ENCODE results near the gene HNRNPM.

Gene HNRNPM

DNA sequence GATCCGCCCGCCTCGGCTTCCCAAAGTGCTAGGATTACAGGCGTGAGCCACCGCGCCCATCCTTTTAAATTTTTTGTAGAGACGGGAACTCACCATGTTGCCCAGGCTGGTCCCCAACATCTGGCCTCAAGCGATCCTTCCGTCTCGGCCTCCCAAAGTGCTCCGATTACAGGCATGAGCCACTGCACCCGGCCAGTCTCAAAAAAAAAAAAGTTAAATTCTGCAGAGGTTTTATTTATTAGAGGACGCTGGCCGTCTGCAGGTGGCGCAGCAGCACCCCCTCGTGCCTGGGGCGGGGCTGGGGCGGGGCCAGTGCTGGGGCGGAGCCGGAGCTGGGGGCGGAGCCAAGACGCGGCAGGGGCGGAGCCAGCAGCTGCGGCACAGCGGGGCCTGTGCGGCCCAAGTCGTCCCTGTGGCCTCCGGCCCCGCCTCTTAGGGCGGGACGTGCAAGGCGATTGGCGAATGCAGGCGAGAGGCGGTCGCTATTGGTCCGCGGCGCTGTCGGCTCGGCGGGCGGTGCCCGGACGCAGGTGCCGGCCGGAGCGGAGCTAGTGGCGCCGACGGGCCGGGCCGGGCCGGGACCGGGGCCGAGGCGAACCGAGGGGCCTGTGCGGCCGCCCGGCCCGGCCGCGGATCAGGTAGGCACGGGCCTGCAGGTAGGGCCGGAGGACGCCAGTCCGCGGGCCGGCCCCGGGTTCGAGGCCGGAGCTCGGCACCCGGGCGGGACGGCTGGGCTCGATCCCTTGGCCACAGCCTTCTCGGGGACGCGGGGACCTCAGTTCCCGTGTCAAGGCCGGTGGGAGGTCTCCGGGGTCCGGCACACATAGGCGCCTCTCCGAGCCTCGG lies 31.8 kb upstream of the HNRNPM start, which contains the start of gene MARCHF2:
Gene MARCHF2, plus strand, starts transcription at position 523 of the 846 bp plus-strand sequence. CDS start 8,536 bp downstream, outside the sequence.
- TF ChIP-seq, protein P1, sequence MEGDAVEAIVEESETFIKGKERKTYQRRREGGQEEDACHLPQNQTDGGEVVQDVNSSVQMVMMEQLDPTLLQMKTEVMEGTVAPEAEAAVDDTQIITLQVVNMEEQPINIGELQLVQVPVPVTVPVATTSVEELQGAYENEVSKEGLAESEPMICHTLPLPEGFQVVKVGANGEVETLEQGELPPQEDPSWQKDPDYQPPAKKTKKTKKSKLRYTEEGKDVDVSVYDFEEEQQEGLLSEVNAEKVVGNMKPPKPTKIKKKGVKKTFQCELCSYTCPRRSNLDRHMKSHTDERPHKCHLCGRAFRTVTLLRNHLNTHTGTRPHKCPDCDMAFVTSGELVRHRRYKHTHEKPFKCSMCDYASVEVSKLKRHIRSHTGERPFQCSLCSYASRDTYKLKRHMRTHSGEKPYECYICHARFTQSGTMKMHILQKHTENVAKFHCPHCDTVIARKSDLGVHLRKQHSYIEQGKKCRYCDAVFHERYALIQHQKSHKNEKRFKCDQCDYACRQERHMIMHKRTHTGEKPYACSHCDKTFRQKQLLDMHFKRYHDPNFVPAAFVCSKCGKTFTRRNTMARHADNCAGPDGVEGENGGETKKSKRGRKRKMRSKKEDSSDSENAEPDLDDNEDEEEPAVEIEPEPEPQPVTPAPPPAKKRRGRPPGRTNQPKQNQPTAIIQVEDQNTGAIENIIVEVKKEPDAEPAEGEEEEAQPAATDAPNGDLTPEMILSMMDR (IDR thresholded peaks at IDR 0.05; ENCODE audit: low read length): peak; percentile 62
- no peak for TF ChIP-seq EZH2 (optimal IDR thresholded peaks at IDR 0.05; ENCODE audit: low read depth, low read length)
- H3K9ac ChIP-seq (ENCODE audit: low read length): peak within 1 kb of the TSS; percentile 78
- no peak within 1 kb of the TSS for H3K27ac ChIP-seq (ENCODE audit: low read length)

DNA sequence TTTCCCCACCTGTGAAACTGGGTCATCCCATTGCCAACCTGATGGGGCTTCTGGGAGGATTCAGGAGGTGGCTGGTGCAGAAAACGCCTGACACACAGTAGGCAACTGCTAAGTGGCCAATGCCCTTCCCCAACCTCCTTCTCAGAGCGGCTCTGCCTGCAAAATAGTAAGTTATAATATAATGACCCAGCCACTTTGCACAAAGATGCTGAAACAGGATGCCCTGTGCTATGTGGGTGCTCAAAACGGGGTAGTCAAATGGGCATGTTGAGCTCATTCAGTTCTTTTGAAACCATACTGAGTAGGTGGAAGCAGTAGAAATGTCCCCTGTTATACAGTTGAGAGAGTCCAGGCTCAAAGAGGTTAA lies 31.2 kb upstream of the HNRNPM start:
- no peak overlapping the region for H3K27ac ChIP-seq (ENCODE audit: low read length)
- no peaks in the 10 kb centered on the region for H3K27me3 ChIP-seq (replicated peaks; ENCODE audit: insufficient read depth, low read length)
- H3K9me3 ChIP-seq (replicated peaks; ENCODE audit: insufficient read depth, low read length): no peaks in the 10 kb centered on the region
- peak overlapping the region; percentile 82 for H3K4me3 ChIP-seq (ENCODE audit: low read length)
- TF ChIP-seq, protein P1 (IDR thresholded peaks at IDR 0.05; ENCODE audit: low read length): no peak
- no peak for TF ChIP-seq EZH2 (optimal IDR thresholded peaks at IDR 0.05; ENCODE audit: low read depth, low read length)
- TF ChIP-seq EZH2phosphoT487 (IDR thresholded peaks at IDR 0.05; ENCODE audit: low read length): no peak
- no peak for DNase-seq
- no peaks in the 10 kb centered on the region for H3K9me2 ChIP-seq (replicated peaks; ENCODE audit: insufficient read depth, low read length)
- H2AFZ ChIP-seq (ENCODE audit: low read length): peak overlapping the region; percentile 99
- no peaks in the 10 kb centered on the region for H3K79me2 ChIP-seq (ENCODE audit: low read length)
- peaks cover 3% of the 10 kb centered on the region; the same call in 1 of the 2 replicates for H3K4me1 ChIP-seq (ENCODE audit: low read length)
- H3K9ac ChIP-seq (ENCODE audit: low read length): peak overlapping the region; percentile 78
- peak overlapping the region; percentile 93 for H3K4me2 ChIP-seq (ENCODE audit: low read depth, low read length)
- no peaks in the 10 kb centered on the region for H3F3A ChIP-seq (ENCODE audit: insufficient read depth, low read length)
- no peaks in the 10 kb centered on the region for H3K36me3 ChIP-seq (replicated peaks; ENCODE audit: insufficient read depth, low read length)
- no peaks in the 10 kb centered on the region for H4K20me1 ChIP-seq (ENCODE audit: insufficient read depth, low read length)

More for the DNA sequence above, 31.8 kb upstream of the HNRNPM start, which contains the start of gene MARCHF2:
- H3K36me3 ChIP-seq (replicated peaks; ENCODE audit: insufficient read depth, low read length): no peaks in the 10 kb centered on the region
- peaks cover 3% of the 10 kb centered on the region; the same call in 1 of the 2 replicates for H3K4me1 ChIP-seq (ENCODE audit: low read length)
- H3K4me2 ChIP-seq (ENCODE audit: low read depth, low read length): peak within 1 kb of the TSS; percentile 93
- no peaks in the 10 kb centered on the region for H4K20me1 ChIP-seq (ENCODE audit: insufficient read depth, low read length)
- no peaks in the 10 kb centered on the region for H3K79me2 ChIP-seq (ENCODE audit: low read length)
- peak; percentile 99 for DNase-seq
- peak within 1 kb of the TSS; percentile 99 for H2AFZ ChIP-seq (ENCODE audit: low read length)
- H3K4me3 ChIP-seq (ENCODE audit: low read length): peak within 1 kb of the TSS; percentile 82
- no peaks in the 10 kb centered on the region for H3K27me3 ChIP-seq (replicated peaks; ENCODE audit: insufficient read depth, low read length)
- no peaks in the 10 kb centered on the region for H3K9me3 ChIP-seq (replicated peaks; ENCODE audit: insufficient read depth, low read length)
- no peaks in the 10 kb centered on the region for H3K9me2 ChIP-seq (replicated peaks; ENCODE audit: insufficient read depth, low read length)
- H3F3A ChIP-seq (ENCODE audit: insufficient read depth, low read length): no peaks in the 10 kb centered on the region

DNA sequence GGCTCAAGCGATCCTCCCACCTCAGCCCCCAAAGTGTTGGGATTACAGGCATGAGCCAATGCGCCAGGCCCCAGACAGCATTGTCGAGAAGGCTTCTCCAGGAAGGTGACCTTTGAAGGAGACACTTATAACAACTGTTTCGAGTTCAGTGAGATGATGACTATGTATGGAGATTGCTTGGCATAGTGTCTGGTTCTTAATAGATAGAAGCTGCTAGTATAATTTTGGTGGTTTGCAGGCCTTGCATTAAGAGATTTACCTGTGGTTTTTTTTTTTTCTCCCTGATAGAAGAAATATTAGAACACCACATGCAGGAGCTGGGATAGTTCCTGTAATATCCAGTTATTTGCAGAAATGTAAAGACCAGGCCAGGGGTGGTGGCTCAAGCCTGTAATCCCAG lies 28.0 kb upstream of the HNRNPM start:
- H3K27me3 ChIP-seq (replicated peaks; ENCODE audit: insufficient read depth, low read length): no peaks in the 10 kb centered on the region
- H3K9me2 ChIP-seq (replicated peaks; ENCODE audit: insufficient read depth, low read length): no peaks in the 10 kb centered on the region
- H2AFZ ChIP-seq (ENCODE audit: low read length): no peak overlapping the region
- H3K4me2 ChIP-seq (ENCODE audit: low read depth, low read length): no peak overlapping the region
- H3K4me1 ChIP-seq (ENCODE audit: low read length): peaks cover 3% of the 10 kb centered on the region; the same call in 1 of the 2 replicates
- no peak for DNase-seq
- no peak overlapping the region for H3K27ac ChIP-seq (ENCODE audit: low read length)
- no peaks in the 10 kb centered on the region for H3F3A ChIP-seq (ENCODE audit: insufficient read depth, low read length)
- H3K4me3 ChIP-seq (ENCODE audit: low read length): no peak overlapping the region
- no peak overlapping the region for H3K9ac ChIP-seq (ENCODE audit: low read length)
- no peaks in the 10 kb centered on the region for H3K36me3 ChIP-seq (replicated peaks; ENCODE audit: insufficient read depth, low read length)
- no peaks in the 10 kb centered on the region for H3K9me3 ChIP-seq (replicated peaks; ENCODE audit: insufficient read depth, low read length)
- no peaks in the 10 kb centered on the region for H3K79me2 ChIP-seq (ENCODE audit: low read length)
- no peaks in the 10 kb centered on the region for H4K20me1 ChIP-seq (ENCODE audit: insufficient read depth, low read length)
- TF ChIP-seq, protein P1 (IDR thresholded peaks at IDR 0.05; ENCODE audit: low read length): no peak
- TF ChIP-seq EZH2 (optimal IDR thresholded peaks at IDR 0.05; ENCODE audit: low read depth, low read length): no peak
- no peak for TF ChIP-seq EZH2phosphoT487 (IDR thresholded peaks at IDR 0.05; ENCODE audit: low read length)
